Measurements from ENCODE around the gene RRP12.

Gene RRP12

DNA sequence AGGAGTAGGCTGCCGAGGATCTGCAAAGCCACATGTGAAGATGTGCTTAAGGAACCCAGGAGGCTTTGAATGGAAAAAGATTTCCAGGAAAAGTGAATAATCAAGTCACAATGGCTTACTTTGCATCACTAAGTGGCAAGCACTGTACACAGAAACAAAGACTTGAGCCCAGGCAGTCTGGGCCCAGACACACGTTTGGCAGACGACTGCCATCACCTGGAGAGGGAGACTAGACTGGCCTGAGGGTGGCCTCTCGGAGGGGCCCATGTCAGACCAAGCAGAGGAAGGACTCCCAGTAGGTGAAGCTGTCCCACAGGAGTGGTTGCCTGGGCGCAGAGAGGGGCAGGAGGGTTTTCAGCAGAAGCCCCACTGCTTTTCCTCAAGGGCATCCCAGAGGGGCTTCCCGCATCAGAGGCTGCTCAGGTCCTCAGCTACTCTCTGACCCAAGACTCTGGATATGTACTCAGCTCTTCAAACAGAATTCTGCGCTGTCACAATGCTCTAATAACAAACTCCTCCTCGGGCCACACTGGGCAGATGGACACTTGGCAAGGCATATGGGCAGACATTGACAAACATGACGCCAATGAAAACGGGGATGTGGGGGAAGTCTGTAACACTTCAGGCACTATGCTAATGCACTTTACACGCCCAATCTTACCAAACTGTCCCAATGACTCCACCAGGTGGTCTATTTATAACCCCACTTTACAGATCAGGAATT lies 38.7 kb downstream of the RRP12 start:
- H3F3A ChIP-seq (ENCODE audit: insufficient read depth, low read length): no peaks in the 10 kb centered on the region
- no peak overlapping the region for H3K4me3 ChIP-seq (ENCODE audit: low read depth, low read length, poor library complexity, severe bottlenecking)
- no peaks in the 10 kb centered on the region for H3K79me2 ChIP-seq (ENCODE audit: insufficient read depth, low read length)
- no peak overlapping the region for H3K9ac ChIP-seq (ENCODE audit: low read length)
- H3K4me2 ChIP-seq (ENCODE audit: low read length): no peak overlapping the region
- H3K9me2 ChIP-seq (ENCODE audit: low read depth, low read length): no peaks in the 10 kb centered on the region
- H3K9me3 ChIP-seq (ENCODE audit: low read length): no peaks in the 10 kb centered on the region
- no peak overlapping the region for H2AFZ ChIP-seq (ENCODE audit: low read length)
- H3K27ac ChIP-seq (ENCODE audit: low read depth, low read length, poor library complexity, severe bottlenecking): no peak overlapping the region
- no peaks in the 10 kb centered on the region for H3K27me3 ChIP-seq (ENCODE audit: insufficient read depth, low read length)
- peaks cover 12% of the 10 kb centered on the region for H3K4me1 ChIP-seq (ENCODE audit: insufficient read depth, low read length, severe bottlenecking)
- no peak for TF ChIP-seq EZH2 (IDR thresholded peaks at IDR 0.05; ENCODE audit: borderline replicate concordance, low read length)
- TF ChIP-seq, protein P1, sequence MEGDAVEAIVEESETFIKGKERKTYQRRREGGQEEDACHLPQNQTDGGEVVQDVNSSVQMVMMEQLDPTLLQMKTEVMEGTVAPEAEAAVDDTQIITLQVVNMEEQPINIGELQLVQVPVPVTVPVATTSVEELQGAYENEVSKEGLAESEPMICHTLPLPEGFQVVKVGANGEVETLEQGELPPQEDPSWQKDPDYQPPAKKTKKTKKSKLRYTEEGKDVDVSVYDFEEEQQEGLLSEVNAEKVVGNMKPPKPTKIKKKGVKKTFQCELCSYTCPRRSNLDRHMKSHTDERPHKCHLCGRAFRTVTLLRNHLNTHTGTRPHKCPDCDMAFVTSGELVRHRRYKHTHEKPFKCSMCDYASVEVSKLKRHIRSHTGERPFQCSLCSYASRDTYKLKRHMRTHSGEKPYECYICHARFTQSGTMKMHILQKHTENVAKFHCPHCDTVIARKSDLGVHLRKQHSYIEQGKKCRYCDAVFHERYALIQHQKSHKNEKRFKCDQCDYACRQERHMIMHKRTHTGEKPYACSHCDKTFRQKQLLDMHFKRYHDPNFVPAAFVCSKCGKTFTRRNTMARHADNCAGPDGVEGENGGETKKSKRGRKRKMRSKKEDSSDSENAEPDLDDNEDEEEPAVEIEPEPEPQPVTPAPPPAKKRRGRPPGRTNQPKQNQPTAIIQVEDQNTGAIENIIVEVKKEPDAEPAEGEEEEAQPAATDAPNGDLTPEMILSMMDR (IDR thresholded peaks at IDR 0.05; ENCODE audit: low read length): no peak
- H4K20me1 ChIP-seq (ENCODE audit: insufficient read depth, low read length): no peaks in the 10 kb centered on the region
- H3K36me3 ChIP-seq (ENCODE audit: insufficient read depth, low read length): 0 out of 2 replicates have a peak, but pooled peaks cover 8% of the 10 kb centered on the region

DNA sequence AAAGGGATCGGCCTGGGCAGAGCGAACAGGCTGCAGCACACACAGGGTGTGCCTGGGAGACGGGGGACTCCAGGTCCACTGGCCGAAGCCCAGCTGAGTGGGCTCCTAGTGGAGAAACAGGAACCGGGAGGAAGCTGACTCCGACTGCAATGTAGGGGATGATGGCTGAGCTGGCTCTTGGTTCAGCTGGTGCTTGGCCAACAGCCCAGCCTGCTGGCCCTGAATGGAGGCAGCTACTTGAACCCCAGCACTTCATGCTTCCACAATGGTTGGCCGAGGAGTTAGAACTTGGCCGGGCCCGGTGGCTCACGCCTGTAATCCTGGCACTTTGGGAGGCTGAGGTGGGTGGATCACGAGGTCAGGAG lies 39.6 kb downstream of the RRP12 start:
- Histone ChIP-seq H2AFZ (ENCODE audit: low read length) (no peak overlapping the region), H3K4me1 (ENCODE audit: insufficient read depth, low read length, severe bottlenecking) (peaks cover 12% of the 10 kb centered on the region), H3K36me3 (ENCODE audit: insufficient read depth, low read length) (peaks cover 8% of the 10 kb centered on the region; the same call in 1 of the 2 replicates), H3K79me2 (ENCODE audit: insufficient read depth, low read length) (no peaks in the 10 kb centered on the region), H4K20me1 (ENCODE audit: insufficient read depth, low read length) (no peaks in the 10 kb centered on the region), H3K9me3 (ENCODE audit: low read length) (no peaks in the 10 kb centered on the region), H3K4me2 (ENCODE audit: low read length) (no peak overlapping the region), H3K27ac (ENCODE audit: low read depth, low read length, poor library complexity, severe bottlenecking) (no peak overlapping the region), H3K27me3 (ENCODE audit: insufficient read depth, low read length) (no peaks in the 10 kb centered on the region), H3F3A (ENCODE audit: insufficient read depth, low read length) (no peaks in the 10 kb centered on the region), H3K9ac (ENCODE audit: low read length) (no peak overlapping the region), H3K4me3 (ENCODE audit: low read depth, low read length, poor library complexity, severe bottlenecking) (no peak overlapping the region), H3K9me2 (ENCODE audit: low read depth, low read length) (no peaks in the 10 kb centered on the region)
- TF ChIP-seq EZH2 (IDR thresholded peaks at IDR 0.05; ENCODE audit: borderline replicate concordance, low read length): no peak
- TF ChIP-seq, protein P1 (IDR thresholded peaks at IDR 0.05; ENCODE audit: low read length): no peak

DNA sequence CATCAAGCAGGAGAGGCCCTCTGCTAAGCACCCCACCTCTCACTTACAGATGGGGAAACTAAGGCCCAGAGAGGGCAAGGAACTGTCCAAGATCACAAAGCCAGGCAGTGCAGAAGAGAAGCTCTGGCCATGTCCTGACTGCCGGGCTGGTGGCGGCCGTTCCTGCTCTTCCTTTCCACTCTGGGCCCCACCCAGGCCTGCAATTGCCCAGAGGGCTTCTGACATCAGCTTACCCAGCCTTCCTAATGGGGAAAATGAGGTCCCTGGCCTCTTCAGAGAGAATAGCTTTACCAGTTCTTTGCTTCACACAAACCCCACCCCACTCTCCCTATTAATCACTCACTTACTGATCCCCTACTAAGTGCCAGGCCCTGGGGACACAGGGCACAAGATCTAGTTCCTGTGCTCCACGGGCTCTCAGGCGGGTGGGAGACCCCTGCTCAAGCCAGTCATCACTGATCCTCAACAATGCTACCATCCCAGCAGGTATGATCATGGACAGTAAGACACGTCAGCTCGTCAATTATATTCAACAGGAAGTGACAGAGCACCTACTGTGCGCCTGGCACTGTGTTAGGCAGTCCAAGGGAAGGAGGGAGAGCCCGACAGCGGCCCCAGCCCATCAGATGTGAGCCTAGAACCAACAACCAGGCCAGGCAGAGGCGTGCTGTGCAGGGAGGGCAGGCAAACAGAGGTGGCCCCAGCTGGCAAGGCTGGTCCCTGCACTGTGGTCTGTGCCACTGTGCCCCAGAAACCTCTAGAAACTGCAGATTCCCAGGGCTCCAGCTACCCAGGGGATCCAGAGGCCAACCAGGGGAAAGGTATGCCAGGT lies 40.2 kb downstream of the RRP12 start:
- Histone ChIP-seq H3K4me2 (ENCODE audit: low read length) (no peak overlapping the region), H3K36me3 (ENCODE audit: insufficient read depth, low read length) (peaks cover 12% of the 10 kb centered on the region; the same call in 1 of the 2 replicates), H3K4me3 (ENCODE audit: low read depth, low read length, poor library complexity, severe bottlenecking) (no peak overlapping the region), H3K9me2 (ENCODE audit: low read depth, low read length) (no peaks in the 10 kb centered on the region), H3K9ac (ENCODE audit: low read length) (no peak overlapping the region), H3K79me2 (ENCODE audit: insufficient read depth, low read length) (no peaks in the 10 kb centered on the region), H3K9me3 (ENCODE audit: low read length) (no peaks in the 10 kb centered on the region), H3K4me1 (ENCODE audit: insufficient read depth, low read length, severe bottlenecking) (peaks cover 7% of the 10 kb centered on the region), H4K20me1 (ENCODE audit: insufficient read depth, low read length) (no peaks in the 10 kb centered on the region), H3K27me3 (ENCODE audit: insufficient read depth, low read length) (no peaks in the 10 kb centered on the region), H3F3A (ENCODE audit: insufficient read depth, low read length) (no peaks in the 10 kb centered on the region), H2AFZ (ENCODE audit: low read length) (no peak overlapping the region), H3K27ac (ENCODE audit: low read depth, low read length, poor library complexity, severe bottlenecking) (no peak overlapping the region)
- TF ChIP-seq, protein P1 (IDR thresholded peaks at IDR 0.05; ENCODE audit: low read length): no peak
- TF ChIP-seq EZH2 (IDR thresholded peaks at IDR 0.05; ENCODE audit: borderline replicate concordance, low read length): no peak

Measured in OCI-LY1 (cell line).